Islet precursor cell (in vitro differentiated cells): ENCODE results near the gene RELA.
A peak's percentile ranks its signal among the peaks of the same experiment; 100 is the strongest.
"Not testable (repeated sequence)": the region's sequence is repeated elsewhere in the genome, so short reads cannot be mapped to it uniquely, and the experiment has no call there.

ENCODE experiments used
- DNase-seq: peaks from one replicate; pipeline ENCODE4 v3.0.0-alpha.2; 2018

Gene RELA

DNA sequence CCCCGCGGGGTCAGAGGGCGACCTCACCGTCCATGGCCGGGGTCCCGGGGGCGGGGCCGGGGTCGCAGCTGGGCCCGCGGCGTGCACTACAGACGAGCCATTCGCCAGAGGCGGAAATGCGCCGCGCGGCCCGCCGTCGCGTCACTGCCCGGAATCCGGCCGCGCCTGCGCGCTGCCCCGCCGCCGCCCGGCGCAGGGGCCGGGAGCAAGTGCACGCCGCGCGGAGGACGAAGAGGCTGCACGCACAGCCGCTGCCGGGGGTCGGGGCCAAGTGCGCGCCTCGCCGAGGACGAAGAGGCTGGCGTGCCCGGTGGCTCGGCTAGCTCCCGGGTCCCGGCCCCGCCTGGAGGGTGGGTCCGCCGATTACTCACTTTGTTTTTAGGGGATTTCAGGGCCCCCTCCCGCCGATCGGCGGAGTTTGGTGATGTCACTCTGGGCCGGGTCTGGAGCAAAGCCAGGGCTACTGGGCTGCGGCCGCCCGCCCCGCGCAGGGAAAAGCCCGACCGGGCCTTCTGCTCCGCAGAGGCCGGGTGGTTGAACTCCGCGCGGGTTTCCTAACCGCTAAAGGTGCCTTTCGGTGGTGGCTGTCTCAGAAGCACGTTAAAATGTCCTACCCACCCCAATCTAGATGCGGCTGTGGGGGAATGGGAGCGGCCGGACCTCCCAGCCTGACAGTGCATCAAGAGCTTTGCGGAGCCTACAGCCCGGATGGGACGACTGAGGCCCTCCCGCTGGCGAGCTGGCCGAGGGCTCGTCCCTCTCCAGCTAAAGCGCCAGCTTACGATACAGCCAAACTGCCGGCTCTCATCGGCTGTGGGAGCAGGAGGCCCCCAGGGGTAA, at the start of gene RELA:
RELA (minus strand) TSS at position 118 of the 840 bp plus-strand sequence; CDS start at position 34, 84 bp downstream.
- peak; percentile 97 for DNase-seq

DNA sequence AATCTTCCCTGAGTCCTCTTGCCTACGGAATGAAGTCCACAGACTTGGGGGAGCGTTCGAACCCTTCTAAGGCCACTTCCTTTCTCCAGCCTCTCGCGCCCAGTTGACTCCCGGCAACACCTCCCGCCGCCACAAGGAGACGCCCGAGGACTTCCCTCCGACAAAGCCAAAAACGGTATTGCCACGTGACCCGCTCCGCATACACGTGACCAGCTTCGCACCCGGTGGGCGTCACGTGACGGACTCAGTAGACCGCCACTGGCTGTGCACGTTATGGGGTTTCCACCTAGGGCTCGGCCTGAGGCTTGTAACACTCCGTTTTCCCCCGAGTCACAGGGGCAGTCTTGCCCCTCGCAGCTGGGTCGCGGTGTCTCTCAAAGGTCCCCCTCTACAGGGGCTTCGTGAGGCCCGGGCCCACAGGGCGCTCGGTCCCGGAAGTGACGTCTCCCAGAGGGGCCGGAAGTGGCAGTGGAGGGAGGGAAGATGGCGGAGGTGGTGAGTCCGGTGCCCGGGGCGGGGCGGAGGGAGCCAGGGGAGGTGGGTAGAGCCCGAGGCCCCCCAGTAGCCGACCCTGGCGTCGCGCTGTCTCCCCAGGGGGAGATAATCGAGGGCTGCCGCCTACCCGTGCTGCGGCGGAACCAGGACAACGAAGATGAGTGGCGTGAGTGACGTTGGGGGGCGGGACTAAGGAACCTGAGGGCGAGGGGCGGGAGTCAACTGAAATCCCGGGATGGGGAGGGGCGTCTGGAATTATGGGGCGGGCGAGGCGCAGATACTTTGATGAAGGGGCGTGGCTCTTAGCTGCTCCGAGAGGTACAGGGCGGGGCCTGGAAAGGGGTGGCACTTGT, 49.3 kb upstream of the RELA start, which contains the start of gene KAT5:
KAT5 (plus strand) TSS at position 468 of the 848 bp plus-strand sequence; CDS start at position 484, 16 bp downstream.
- peak; percentile 99 for DNase-seq

DNA sequence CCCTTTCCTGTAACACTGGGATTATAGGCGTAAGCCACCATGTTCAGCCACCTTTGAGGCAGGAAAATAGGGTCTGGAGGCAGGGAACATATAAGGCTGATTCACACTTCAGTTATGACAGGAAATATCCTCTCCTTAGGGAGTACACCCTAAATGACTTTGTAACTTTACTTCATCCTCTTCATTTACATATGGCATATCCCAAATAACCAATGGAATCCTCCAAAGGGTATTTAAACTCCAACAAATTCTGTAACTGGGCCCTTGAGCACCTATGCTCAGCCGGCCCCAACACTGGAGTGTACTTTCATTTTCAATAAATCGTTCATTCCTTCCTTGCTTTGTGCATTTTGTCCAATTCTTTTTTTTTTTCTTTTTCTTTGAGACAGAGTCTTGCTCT, 47.7 kb upstream of the RELA start:
- no peak for DNase-seq

DNA sequence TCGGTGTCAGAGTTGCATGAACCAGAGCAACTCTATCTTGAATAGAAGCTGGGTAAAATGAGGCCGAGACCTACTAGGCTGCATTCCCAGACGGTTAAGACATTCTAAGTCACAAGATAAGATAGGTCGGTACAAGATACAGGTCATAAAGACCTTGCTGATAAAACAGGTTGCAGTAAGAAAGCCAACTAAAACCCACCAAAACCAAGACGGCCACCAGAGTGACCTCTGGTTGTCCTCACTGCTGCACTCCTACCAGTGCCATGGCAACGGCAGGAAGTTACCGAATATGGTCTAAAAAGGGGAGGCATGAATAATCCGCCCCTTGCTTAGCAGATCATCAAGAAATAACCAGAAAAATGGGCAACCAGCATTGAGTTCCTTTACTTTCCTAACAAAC, 46.9 kb upstream of the RELA start:
- peak; percentile 70 for DNase-seq

DNA sequence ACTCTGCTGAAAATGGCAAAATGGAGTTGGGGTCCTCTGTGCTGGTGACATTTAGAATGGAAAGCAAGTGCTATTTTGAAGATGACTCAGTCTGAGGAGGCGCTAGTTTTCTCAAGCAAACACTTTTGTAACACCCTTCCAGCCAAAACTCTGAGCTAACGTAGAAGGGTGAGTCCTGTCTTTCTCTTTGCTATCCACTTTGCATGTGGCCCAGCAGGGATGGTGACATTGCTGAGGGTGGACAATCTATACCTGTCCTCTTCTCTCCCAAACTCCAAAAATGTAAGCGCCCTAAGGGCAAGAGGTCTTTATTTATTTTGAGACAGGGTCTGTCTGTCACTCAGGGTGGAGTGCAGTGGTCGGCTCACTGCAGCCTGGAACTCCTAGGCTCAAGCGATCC, 45.7 kb upstream of the RELA start:
- DNase-seq = no peak

DNA sequence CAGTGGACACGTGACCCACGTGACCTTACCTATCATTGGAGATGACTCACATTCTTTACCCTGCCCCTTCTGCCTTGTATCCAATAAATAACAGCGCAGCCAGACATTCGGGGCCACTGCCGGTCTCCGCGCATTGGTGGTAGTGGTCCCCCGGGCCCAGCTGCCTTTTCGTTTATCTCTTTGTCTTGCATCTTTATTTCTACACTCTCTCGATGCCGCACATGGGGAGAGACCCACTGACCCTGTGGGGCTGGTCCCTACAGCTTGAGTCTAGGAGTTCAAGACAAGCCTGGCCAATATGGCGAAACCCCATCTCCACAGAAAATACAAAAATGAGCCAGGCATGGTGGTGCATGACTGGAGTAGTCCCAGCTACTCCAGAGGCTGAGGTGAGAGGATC, 44.3 kb upstream of the RELA start:
- not testable (repeated sequence) for DNase-seq

DNA sequence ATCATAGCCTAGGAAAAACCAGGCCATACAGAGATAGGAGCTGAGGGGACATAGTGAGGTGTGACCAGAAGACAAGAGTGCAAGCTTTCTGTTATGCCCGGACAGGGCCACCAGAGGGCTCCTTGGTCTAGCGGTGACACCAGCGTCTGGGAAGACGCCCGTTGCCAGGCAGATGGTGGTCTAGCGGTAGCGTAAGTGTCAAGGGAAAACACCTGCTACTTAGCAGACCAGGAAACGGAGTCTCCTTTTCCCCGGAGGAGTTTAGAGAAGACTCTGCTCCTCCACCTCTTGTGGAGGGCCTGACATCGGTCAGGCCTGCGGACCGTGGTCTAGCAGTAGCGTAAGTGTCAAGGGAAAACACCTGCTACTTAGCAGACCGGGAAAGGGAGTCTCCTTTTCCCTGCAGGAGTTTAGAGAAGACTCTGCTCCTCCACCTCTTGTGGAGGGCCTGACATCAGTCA, 43.6 kb upstream of the RELA start:
- DNase-seq = peak; percentile 66

DNA sequence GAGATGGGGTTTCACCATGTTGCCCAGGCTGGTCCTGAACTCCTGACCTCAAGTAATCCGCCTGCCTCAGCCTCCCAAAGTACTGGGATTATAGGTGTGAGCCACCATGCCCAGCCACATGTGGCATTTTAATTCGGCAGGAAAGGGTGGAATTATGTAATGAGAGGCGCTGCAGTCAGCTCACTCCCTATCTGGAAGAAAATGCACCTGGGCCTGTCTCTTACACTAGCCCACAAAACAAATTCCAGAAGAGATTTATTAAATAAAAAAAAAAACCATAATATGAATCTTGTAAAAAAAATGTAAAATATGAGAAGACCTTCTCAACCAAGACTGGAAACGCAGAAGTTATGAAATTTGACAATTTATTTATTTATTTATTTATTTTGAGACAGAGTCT, 41.1 kb upstream of the RELA start:
- no peak for DNase-seq

DNA sequence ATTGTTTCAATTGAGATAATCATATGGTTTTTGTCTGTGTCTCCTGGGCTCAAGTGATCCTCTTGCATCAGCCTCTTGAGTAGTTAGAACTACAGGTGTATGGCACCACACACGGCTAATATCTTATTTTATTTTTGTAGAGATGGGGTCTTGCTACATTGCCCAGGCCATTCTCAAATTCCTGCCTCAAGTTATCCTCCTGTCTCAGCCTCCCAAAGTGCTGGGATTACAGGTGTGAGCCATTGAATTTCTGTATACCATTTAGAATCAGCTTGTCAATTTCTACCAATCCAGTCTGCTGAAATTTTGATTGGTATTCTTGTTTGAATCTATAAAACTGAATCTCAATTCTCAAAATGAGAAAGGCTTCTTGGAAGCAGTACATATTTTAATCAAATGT, 39.0 kb upstream of the RELA start:
- DNase-seq = no peak

DNA sequence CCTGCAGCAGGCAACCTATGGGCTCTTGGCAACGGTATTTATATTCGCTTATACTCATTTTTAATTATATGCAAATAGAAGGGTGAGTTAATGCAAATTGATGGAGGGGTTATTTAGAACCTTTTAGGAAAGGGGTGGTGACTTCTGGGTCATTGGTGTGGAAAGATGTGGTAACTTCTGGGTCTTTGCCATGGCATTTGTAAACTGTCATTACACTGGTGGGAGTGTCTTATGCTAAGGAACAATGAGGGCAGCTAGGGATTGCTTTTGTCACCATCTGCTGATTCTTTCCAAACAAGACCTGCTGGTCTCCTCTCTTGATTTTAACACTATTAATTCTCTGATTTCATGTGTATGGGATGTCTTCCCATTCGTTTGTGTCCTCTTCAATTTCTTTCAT, 37.7 kb upstream of the RELA start:
- no peak for DNase-seq

DNA sequence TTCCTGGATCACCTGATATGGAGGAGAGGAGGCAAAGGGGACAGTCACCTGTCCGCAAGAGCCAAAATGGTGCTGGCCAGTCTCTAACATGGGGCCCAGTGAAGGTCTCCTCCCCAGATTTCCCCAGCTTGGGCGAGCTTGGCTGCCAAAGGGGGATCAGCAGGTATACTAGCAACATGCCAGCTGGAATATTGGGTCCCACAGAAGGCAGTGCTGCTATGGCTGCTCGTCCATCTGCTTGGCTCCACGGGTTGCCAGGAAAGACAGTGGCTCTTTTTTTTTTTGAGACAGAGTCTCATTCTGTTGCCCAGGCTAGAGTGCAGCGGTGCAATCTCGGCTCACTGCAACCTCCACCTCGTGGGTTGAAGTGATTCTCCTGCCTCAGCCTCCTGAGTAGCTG, 36.6 kb upstream of the RELA start:
- DNase-seq = no peak

DNA sequence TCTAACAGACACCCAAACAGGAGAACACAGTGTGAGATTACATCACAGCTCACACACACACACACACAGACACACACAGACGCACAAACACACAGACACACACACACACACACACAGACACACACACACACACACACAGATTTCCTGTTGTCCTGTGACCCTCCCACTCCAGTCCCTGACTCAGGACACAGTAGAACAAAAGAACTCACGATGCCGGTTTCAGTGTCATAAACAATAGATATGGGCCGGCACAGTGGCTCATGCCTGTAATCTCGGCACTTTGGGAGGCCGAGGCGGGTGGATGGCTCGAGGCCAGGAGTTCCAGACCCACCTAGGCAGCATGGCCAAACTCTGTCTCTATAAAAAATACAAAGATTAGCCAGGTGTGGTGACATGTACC, 35.5 kb upstream of the RELA start:
- no peak for DNase-seq

DNA sequence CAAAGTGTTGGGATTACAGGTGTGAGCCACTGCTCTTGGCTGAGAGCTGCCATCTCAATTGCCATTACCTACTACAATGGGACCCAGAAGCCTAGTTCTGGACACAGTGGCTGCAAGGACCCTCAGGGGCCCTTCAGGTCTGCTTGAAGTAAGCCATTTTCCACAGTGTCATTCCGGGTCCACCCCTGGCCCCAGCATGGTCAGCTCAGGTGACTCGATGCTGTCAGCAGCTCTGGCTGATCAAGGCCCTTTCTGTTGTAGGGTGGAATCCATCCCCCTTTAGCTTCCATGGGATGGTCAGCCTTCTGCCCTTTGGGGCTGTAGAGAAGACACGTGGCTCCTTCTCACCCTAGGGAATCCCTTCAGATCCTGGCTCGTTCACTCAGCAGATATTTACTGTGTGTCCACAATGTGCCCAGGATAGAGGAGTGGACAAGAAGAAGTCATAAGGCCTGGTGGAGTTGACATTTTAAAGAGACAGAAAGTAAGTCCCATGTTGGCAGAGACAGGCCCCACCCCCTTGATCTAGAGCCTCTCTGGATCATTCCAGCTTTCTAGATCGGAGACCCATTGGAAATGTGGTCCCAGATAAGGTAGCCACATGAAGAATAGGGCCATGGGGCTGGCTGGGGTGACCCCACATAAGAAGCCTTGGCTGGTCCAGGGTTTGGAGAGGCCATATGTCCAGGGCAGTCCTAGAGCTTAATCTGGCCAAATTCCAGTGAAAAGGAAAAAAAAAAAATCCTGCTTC, 34.3 kb upstream of the RELA start:
- no peak for DNase-seq

DNA sequence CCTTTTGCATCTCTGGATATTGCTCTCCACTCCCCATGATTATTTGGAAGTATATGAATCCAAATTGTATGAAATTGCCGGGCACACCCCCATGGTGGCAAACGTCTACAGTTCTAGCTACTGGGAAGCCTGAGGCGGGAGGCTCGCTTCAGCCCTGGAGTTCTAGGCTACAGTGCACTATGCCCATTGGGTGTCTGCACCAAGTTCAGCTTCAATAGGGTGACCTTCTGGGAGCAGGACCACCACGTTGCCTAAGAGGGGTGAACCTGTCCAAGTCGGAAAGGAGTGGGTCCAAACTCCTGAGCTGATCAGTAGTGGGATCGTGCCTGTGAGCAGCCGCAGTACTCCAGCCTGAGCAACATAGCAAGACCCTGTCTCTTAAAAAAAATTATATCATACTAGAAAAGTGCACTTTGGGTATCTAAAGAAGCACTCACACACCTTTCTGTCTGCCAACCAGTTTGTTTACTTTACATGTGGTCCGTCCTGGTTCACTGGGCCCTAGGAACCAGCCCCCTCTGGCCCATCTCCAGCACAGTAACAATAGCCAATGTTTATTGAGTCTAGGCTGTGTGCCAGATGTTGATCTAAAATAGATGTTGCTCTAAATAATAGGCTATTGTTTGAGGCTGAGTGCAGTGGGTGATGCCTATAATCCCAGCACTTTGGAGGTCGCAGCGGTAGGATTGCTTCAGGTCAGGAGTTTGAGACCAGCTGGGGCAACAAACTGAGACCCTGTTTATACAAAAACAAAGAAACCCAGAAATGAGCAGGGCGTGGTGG, 32.9 kb upstream of the RELA start:
- DNase-seq = no peak

DNA sequence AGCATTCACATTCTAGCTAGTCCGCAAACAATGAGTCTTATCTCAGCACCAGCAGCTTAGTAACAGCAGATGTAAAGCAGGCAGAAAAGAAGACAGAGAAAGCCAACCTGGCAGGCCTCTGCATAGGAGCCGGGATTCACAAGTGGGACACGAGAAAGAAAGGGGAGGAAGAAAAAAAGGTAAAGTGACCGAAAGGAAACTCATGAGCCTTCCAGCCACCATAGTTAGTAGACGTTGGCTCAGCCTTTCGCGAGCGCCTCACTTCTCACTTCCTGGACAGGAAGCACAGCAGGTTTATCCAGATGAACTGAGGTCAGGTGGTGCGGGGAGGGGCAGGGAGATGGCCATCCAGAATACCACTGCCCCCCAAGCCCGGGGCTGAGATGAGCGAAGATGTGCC, 29.7 kb upstream of the RELA start:
- DNase-seq = no peak

DNA sequence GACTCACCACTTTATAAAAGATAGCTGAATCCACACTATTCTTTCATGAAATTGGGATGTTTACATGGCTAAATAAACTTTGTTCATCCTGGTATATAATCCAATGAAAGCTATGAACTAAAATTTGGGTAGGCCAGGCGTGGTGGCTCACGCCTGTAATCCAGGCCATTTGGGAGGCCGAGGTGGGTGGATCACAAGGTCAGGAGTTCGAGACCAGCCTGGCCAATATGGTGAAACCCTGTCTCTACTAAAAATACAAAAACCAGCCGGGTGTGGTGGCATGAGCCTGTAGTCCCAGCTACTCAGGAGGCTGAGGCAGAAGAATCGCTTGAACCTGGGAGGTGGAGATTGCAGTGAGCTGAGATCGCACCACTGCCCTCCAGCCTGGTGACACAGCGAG, 29.1 kb upstream of the RELA start:
- DNase-seq = not testable (repeated sequence)

DNA sequence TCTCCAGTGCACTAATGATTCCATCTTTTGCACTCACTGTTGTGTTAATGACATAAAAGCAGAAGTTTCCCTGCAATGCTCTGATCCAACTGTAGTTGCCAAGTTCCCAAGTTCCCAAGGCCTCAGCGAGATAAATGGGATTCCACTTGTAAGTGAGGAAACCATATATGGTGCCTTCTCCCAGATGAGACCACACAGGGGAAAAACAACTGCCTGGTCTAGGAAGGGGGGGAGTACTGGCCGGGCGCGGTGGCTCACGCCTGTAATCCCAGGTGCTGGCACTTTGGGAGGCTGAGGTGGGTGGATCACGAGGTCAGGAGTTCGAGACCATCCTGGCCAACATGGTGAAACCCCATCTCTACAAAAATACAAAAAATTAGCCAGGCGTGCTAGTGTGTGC, 23.3 kb upstream of the RELA start:
- DNase-seq = no peak

DNA sequence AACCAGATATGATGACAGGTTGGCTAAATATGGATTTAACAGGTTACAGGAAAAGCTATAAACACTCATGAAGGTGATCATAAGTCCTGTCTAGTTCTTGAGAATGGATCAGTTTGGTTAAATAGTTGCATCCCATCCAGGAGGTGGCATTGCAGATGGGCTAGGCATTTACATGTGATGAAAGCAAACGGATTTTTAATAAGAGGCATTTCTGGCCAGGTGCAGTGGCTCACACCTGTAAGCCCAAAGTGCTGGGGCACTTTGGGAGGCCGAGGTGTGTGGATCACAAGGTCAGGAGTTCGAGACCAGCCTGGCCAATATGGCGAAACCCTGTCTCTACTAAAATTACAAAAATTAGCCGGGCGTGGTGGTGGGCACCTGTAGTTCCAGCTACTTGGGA, 20.8 kb upstream of the RELA start:
- not testable (repeated sequence) for DNase-seq

DNA sequence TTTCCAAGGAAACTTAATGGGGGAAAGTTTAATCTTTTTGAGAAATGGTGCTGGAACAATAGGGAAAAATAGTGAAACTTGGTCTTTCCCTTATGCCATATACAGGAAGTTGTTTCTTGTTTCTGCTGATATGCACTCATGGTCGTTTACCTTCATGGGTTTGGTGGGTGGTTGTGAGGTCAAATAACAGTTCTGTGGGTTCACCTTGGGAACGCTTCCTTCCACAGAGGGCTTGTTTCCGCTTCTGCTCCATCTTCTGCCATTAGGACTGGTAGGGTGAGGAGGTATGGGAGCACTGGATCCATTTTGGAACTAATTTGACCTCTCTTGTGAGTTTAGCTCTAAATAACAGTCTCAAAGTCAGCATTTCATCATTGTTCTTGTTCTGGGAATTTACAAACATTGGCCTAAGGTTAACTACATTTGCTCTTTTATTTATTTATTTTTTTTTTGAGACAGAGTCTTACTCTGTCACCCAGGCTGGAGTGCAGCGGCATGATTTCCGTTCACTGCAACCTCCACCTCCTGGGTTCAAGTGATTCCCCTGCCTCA, 17.6 kb upstream of the RELA start:
- DNase-seq = no peak

DNA sequence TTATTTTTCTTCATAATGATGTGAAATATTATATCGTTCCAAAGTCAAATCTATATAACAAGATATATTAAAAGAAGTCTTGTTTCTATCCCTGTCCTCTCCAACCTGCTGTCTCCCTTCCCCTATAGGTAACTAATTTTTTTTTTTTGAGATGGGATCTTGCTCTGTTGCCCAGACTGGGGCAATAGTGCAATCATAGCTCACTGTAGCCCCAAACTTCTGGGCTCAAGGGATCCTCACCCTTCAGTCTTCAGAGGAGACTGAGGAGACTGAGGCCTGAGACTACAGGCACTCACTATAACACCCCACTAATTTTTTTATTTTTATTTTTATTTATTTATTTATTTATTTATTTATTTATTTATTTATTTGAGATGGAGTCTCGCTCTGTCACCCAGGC, 10.3 kb upstream of the RELA start:
- no peak for DNase-seq

DNA sequence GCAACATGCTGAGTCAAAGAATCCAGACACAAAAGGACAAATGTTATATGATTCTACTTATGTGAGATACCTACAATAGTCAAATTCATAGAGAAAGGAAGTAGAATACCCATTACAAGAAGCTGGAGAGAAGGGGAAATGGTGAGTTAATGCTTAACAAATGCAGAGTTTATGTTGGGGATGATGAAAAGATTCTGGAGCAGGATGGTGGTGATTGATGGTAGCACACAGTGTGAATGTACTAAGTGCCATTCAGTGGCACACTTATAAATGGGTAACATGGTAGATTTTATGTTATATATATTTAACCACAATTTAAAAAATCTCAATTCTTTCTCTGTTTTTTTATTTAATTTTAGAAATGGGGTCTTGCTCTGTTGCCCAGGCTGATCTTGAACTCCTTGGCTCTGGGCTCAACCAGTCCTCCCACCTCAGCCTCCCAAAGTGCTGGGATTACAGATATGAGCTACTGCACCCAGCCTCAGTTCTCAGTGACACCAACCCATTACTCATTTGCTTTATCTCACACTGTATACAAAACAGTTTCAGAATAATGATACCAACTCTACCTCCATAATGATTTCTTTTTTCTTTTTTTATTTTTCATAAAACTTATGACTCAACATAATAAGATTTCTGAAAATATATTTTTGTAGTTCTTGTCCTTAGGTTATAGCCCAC, 9.6 kb upstream of the RELA start:
- no peak for DNase-seq
